Liver (tissue), 9 donors: ENCODE data around the gene VEGFC. TPM values are rescaled to one million over a fixed set of nuclear protein-coding genes. Genes with fewer than 3 reads are reported as not detected.
A peak's percentile ranks its signal among the peaks of the same experiment; 100 is the strongest.

Experiments used
- DNase-seq: peaks from one replicate; pipeline ENCODE4 v3.0.0-alpha.2; 2017; ENCODE audit warnings: low spot score
- H3K27ac ChIP-seq, 2 donors: one replicate each; pipeline ENCODE4 v1.7.0; 2013; ENCODE audit warnings: inconsistent platforms in 2 of 2, low read length in 2 of 2, control low read depth in 1 of 2, low read depth in 1 of 2, mild to moderate bottlenecking in 1 of 2
- H3K27me3 ChIP-seq, 4 donors: one replicate each; pipeline versions ENCODE4 v1.6.1 to v1.7.0; 2013; ENCODE audit warnings: low read length in 3 of 4, inconsistent platforms in 1 of 4, mild to moderate bottlenecking in 1 of 4, moderate library complexity in 1 of 4; ENCODE audit not compliant: control insufficient read depth in 4 of 4, insufficient read depth in 4 of 4
- H3K36me3 ChIP-seq, 4 donors: one replicate each; pipeline versions ENCODE4 v1.6.1 to v1.7.0; 2013; ENCODE audit warnings: low read length in 3 of 4, mild to moderate bottlenecking in 3 of 4, low read depth in 1 of 4, moderate library complexity in 1 of 4; ENCODE audit not compliant: control insufficient read depth in 4 of 4, insufficient read depth in 3 of 4
- H3K4me1 ChIP-seq, 4 donors: one replicate each; pipeline versions ENCODE4 v1.6.1 to v1.7.0; 2013; ENCODE audit warnings: low read length in 3 of 4, mild to moderate bottlenecking in 3 of 4, moderate library complexity in 1 of 4; ENCODE audit not compliant: control insufficient read depth in 4 of 4, insufficient read depth in 4 of 4
- H3K4me3 ChIP-seq, 3 donors: one replicate each; pipeline versions ENCODE4 v1.6.1 to v1.7.0; 2013; ENCODE audit warnings: low read length in 3 of 3, control low read depth in 1 of 3, low read depth in 1 of 3, mild to moderate bottlenecking in 1 of 3
- H3K9ac ChIP-seq, 2 donors: one replicate each; pipeline ENCODE4 v1.7.0; 2013; ENCODE audit warnings: low read length in 2 of 2, mild to moderate bottlenecking in 2 of 2, moderate library complexity in 2 of 2, control low read depth in 1 of 2, low read depth in 1 of 2
- H3K9me3 ChIP-seq, 4 donors: one replicate each; pipeline versions ENCODE4 v1.6.1 to v1.7.0; 2013; ENCODE audit warnings: low read length in 3 of 4; ENCODE audit not compliant: control insufficient read depth in 4 of 4
- CTCF ChIP-seq: fragments of 150-350 bp; IDR thresholded peaks from 2 replicates; pipeline ENCODE4 v1.5.1; 2017; ENCODE audit warnings: improper control_type of control experiment, low read depth, low read length; ENCODE audit not compliant: missing input control
- EGR1 ChIP-seq, 2 donors: IDR thresholded peaks; 2 replicates each; pipeline ENCODE4 v1.6.1; 2016 to 2018; ENCODE audit warnings: antibody characterized with exemption in 2 of 2, low read depth in 2 of 2
- FOXA1 ChIP-seq: IDR thresholded peaks from 2 replicates; pipeline ENCODE4 v1.6.1; 2016; ENCODE audit warnings: antibody characterized with exemption
- FOXA2 ChIP-seq: IDR thresholded peaks from 2 replicates; pipeline ENCODE4 v1.6.1; 2016; ENCODE audit warnings: antibody characterized with exemption
- GABPA ChIP-seq, 2 donors: IDR thresholded peaks in 1 of 2; conservative IDR thresholded peaks in 1 of 2; 2 replicates each; pipeline ENCODE4 v1.6.1; 2016; ENCODE audit warnings: antibody characterized with exemption in 2 of 2, mild to moderate bottlenecking in 1 of 2, moderate library complexity in 1 of 2
- HNF4A ChIP-seq, 2 donors: conservative IDR thresholded peaks; 2 replicates each; pipeline ENCODE4 v1.6.1; 2016; ENCODE audit warnings: antibody characterized with exemption in 2 of 2, mild to moderate bottlenecking in 2 of 2
- HNF4G ChIP-seq: IDR thresholded peaks from 2 replicates; pipeline ENCODE4 v1.6.1; 2016; ENCODE audit warnings: antibody characterized with exemption
- JUND ChIP-seq, 2 donors: IDR thresholded peaks; 2 replicates each; pipeline ENCODE4 v1.6.1; 2016; ENCODE audit warnings: antibody characterized with exemption in 2 of 2
- MAX ChIP-seq: IDR thresholded peaks from 2 replicates; pipeline ENCODE4 v1.6.1; 2016; ENCODE audit warnings: antibody characterized with exemption
- NR2F2 ChIP-seq: IDR thresholded peaks from 2 replicates; pipeline ENCODE4 v1.6.1; 2016; ENCODE audit warnings: antibody characterized with exemption
- RAD21 ChIP-seq, 2 donors: IDR thresholded peaks; 2 replicates each; pipeline ENCODE4 v1.6.1; 2016; ENCODE audit warnings: antibody characterized with exemption in 2 of 2, mild to moderate bottlenecking in 2 of 2
- REST ChIP-seq: IDR thresholded peaks from 2 replicates; pipeline ENCODE4 v1.6.1; 2016; ENCODE audit warnings: antibody characterized with exemption, mild to moderate bottlenecking
- RXRA ChIP-seq, 2 donors: IDR thresholded peaks; 2 replicates each; pipeline ENCODE4 v1.6.1; 2017 to 2018; ENCODE audit warnings: antibody characterized with exemption in 2 of 2, mild to moderate bottlenecking in 1 of 2
- SP1 ChIP-seq: IDR thresholded peaks from 2 replicates; pipeline ENCODE4 v1.6.1; 2018; ENCODE audit warnings: antibody characterized with exemption, mild to moderate bottlenecking
- TAF1 ChIP-seq: conservative IDR thresholded peaks from 2 replicates; pipeline ENCODE4 v1.6.1; 2016; ENCODE audit warnings: antibody characterized with exemption, mild to moderate bottlenecking
- YY1 ChIP-seq: IDR thresholded peaks from 2 replicates; pipeline ENCODE4 v1.6.1; 2016; ENCODE audit warnings: antibody characterized with exemption, mild to moderate bottlenecking
- ZBTB33 ChIP-seq: IDR thresholded peaks from 2 replicates; pipeline ENCODE4 v1.6.1; 2016; ENCODE audit warnings: antibody characterized with exemption
- WGBS: extraction: QIAGEN DNeasy Blood & Tissue Kit; methylation state at CpG from one replicate; pipeline ENCODE4 v1.1.7; 2013; 5-methylcytosine and 5-hydroxymethylcytosine counted together
- polyA plus RNA-seq, 2 donors: library from polyadenylated mRNA; stranded (reverse) in 1 of 2; unstranded in 1 of 2; fragments of 200-250 nt in 1 of 2; fragments of >200 nt in 1 of 2; fragmentation: Nextera tagmentation in 1 of 2; extraction: Ambion mirVana in 1 of 2; gene quantifications; one replicate each; pipeline versions ENCODE4 v1.2.1 to v1.2.3, GENCODE V29; 2013 to 2015
- total RNA-seq, 2 donors: library from RNA; depleted of rRNA; stranded (reverse); fragments of >200 nt; gene quantifications; one replicate each; pipeline ENCODE4 v1.2.3, GENCODE V29; 2014
- donor health status: healthy.
- donor health status: healthy.
- donor health status: healthy.
- donor health status: healthy.
- donor health status: healthy.

Gene VEGFC
- total and polyA plus RNA-seq, 4 donors, result 0.32 to 1.8 (median 0.95) TPM

- TF ChIP-seq FOXA1, result no peak
- TF ChIP-seq TAF1, result no peak
- TF ChIP-seq GABPA (IDR thresholded peaks at IDR 0.05 in 1 of 2, conservative IDR thresholded peaks at IDR 0.05 in 1 of 2), result no peak
- TF ChIP-seq HNF4G, result no peak
- no peak for TF ChIP-seq FOXA2
- peak; percentile 27 for TF ChIP-seq NR2F2
- no peak for TF ChIP-seq EGR1 (IDR thresholded peaks at IDR 0.05; ENCODE audit: low read depth in 2 of 2)
- no peak for TF ChIP-seq RXRA (IDR thresholded peaks at IDR 0.05)
- 66% methylated on average over 1 of the region's 1 CpG for WGBS
- no peak overlapping the region for H3K9ac ChIP-seq
These were observed 11.6 kb downstream of the VEGFC start for GRCh38 chr4:176780995-176781738.

GRCh38 chr4:176779421-176779820 is 13.3 kb downstream of the VEGFC start:
- no peak overlapping the region for H3K4me3 ChIP-seq
- peaks cover 0 to 3% (median 0%) of the 10 kb centered on the region in 4 donors for H3K27me3 ChIP-seq
- H3K4me1 ChIP-seq, result no peaks in the 10 kb centered on the region
- H3K36me3 ChIP-seq, result no peaks in the 10 kb centered on the region
- no peak for DNase-seq
- WGBS, result 58% methylated on average over 4 of the region's 4 CpGs
- TF ChIP-seq REST, result no peak
- TF ChIP-seq FOXA2, result no peak
- no peak for TF ChIP-seq SP1
- no peak for TF ChIP-seq EGR1 (IDR thresholded peaks at IDR 0.05; ENCODE audit: low read depth in 2 of 2)
- no peak for TF ChIP-seq JUND (IDR thresholded peaks at IDR 0.05)
- no peak for TF ChIP-seq RXRA (IDR thresholded peaks at IDR 0.05)
- TF ChIP-seq HNF4A (conservative IDR thresholded peaks at IDR 0.05), result no peak
- no peak for TF ChIP-seq MAX
- TF ChIP-seq HNF4G, result no peak
- TF ChIP-seq FOXA1, result no peak
- no peak for TF ChIP-seq NR2F2
- no peak for TF ChIP-seq TAF1
- TF ChIP-seq YY1, result no peak
- TF ChIP-seq CTCF, result no peak
- no peak for TF ChIP-seq ZBTB33
- TF ChIP-seq GABPA (IDR thresholded peaks at IDR 0.05 in 1 of 2, conservative IDR thresholded peaks at IDR 0.05 in 1 of 2), result no peak
- no peak for TF ChIP-seq RAD21 (IDR thresholded peaks at IDR 0.05)
- no peaks in the 10 kb centered on the region for H3K9me3 ChIP-seq
- no peak overlapping the region for H3K27ac ChIP-seq
- H3K9ac ChIP-seq, result no peak overlapping the region

More at GRCh38 chr4:176780995-176781738, 11.6 kb downstream of the VEGFC start:
- H3K36me3 ChIP-seq, result no peaks in the 10 kb centered on the region
- H3K27ac ChIP-seq, result no peak overlapping the region
- H3K9me3 ChIP-seq, result no peaks in the 10 kb centered on the region
- no peak for DNase-seq
- no peak overlapping the region for H3K4me3 ChIP-seq
- H3K4me1 ChIP-seq, result no peaks in the 10 kb centered on the region
- H3K27me3 ChIP-seq, result peaks cover 0 to 5% (median 0%) of the 10 kb centered on the region in 4 donors
